ENCODE data around the gene ORC2. TPM values are rescaled to one million over a fixed set of nuclear protein-coding genes. Genes with fewer than 3 reads are reported as not detected.
"Not testable (repeated sequence)": the region's sequence is repeated elsewhere in the genome, so short reads cannot be mapped to it uniquely, and the experiment has no call there.

The ORC2 gene
- total and polyA plus RNA-seq, 8 donors, result 5.3 to 62.0 (median 15.1) TPM

GRCh38 chr2:200968162-200968561 is 4.7 kb upstream of the ORC2 start:
- Histone ChIP-seq H3K4me1 (peaks cover 4 to 32% (median 16%) of the 10 kb centered on the region in 4 donors), H3K27ac (peak overlapping the region; percentile 65 to 89 (median 71)), H3K27me3 (no peaks in the 10 kb centered on the region), H3K4me3 (no peak overlapping the region), H3K9me3 (no peaks in the 10 kb centered on the region), H3K36me3 (no peaks in the 10 kb centered on the region)
- intact Hi-C loops (cut with DNase I; ENCODE audit: low total_unique reads), result no loop called here
- TF ChIP-seq POLR2A (IDR thresholded peaks at IDR 0.05) (no peak), POLR2AphosphoS5 (IDR thresholded peaks at IDR 0.05) (peak in 2 of 3 donors; percentile 22 to 58), EP300 (IDR thresholded peaks at IDR 0.05) (no peak)
- TF ChIP-seq, protein P1, sequence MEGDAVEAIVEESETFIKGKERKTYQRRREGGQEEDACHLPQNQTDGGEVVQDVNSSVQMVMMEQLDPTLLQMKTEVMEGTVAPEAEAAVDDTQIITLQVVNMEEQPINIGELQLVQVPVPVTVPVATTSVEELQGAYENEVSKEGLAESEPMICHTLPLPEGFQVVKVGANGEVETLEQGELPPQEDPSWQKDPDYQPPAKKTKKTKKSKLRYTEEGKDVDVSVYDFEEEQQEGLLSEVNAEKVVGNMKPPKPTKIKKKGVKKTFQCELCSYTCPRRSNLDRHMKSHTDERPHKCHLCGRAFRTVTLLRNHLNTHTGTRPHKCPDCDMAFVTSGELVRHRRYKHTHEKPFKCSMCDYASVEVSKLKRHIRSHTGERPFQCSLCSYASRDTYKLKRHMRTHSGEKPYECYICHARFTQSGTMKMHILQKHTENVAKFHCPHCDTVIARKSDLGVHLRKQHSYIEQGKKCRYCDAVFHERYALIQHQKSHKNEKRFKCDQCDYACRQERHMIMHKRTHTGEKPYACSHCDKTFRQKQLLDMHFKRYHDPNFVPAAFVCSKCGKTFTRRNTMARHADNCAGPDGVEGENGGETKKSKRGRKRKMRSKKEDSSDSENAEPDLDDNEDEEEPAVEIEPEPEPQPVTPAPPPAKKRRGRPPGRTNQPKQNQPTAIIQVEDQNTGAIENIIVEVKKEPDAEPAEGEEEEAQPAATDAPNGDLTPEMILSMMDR (IDR thresholded peaks at IDR 0.05), result no peak
- 25 to 50% (median 28%) methylated on average over 1 of the region's 1 CpG for WGBS, 5 donors
- peak in 1 of 2 donors; percentile 77 for DNase-seq

GRCh38 chr2:200966770-200967169 is 3.3 kb upstream of the ORC2 start:
- Histone ChIP-seq H3K27ac (peak overlapping the region in 4 of 5 donors; percentile 17 to 89 (median 66)), H3K27me3 (no peaks in the 10 kb centered on the region), H3K4me3 (no peak overlapping the region), H3K4me1 (peaks cover 13 to 44% (median 27%) of the 10 kb centered on the region in 4 donors), H3K9me3 (no peaks in the 10 kb centered on the region), H3K36me3 (no peaks in the 10 kb centered on the region)
- TF ChIP-seq EP300 (IDR thresholded peaks at IDR 0.05) (no peak), POLR2AphosphoS5 (IDR thresholded peaks at IDR 0.05) (no peak), POLR2A (IDR thresholded peaks at IDR 0.05) (no peak)
- TF ChIP-seq, protein P1 (IDR thresholded peaks at IDR 0.05), result no peak
- peak in 1 of 2 donors; percentile 32 for DNase-seq
- WGBS, 5 donors, result 43 to 61% (median 49%) methylated on average over 4 of the region's 4 CpGs
- intact Hi-C loops (cut with DNase I; ENCODE audit: low total_unique reads), result no loop called here

- peaks cover 19 to 63% (median 44%) of the 10 kb centered on the region in 4 donors for H3K4me1 ChIP-seq
- 35 to 67% (median 54%) methylated on average over 6 of the region's 6 CpGs for WGBS, 5 donors
- H3K27me3 ChIP-seq, result no peaks in the 10 kb centered on the region
- DNase-seq, result no peak
- peak overlapping the region; percentile 86 to 96 (median 91) for H3K4me3 ChIP-seq
- peak overlapping the region in 4 of 5 donors; percentile 90 to 95 (median 94) for H3K27ac ChIP-seq
- TF ChIP-seq, protein P1 (IDR thresholded peaks at IDR 0.05), result no peak
- no peak for TF ChIP-seq EP300 (IDR thresholded peaks at IDR 0.05)
- no peak for TF ChIP-seq POLR2A (IDR thresholded peaks at IDR 0.05)
- no peak for TF ChIP-seq POLR2AphosphoS5 (IDR thresholded peaks at IDR 0.05)
- peaks cover 0 to under 1% (median 0%) of the 10 kb centered on the region in 4 donors for H3K36me3 ChIP-seq
- no peaks in the 10 kb centered on the region for H3K9me3 ChIP-seq
- intact Hi-C loops (cut with DNase I; ENCODE audit: low total_unique reads), result no loop called here
Observed at GRCh38 chr2:200964498-200964897, 1.0 kb upstream of the ORC2 start.

- H3K27me3 ChIP-seq; H3K36me3 ChIP-seq; DNase-seq; intact Hi-C loops (cut with DNase I; ENCODE audit: low total_unique reads); H3K9me3 ChIP-seq: not testable (repeated sequence)
- 0 to 4% (median 0%) methylated on average over 21 of the region's 21 CpGs for WGBS, 5 donors
- Histone ChIP-seq H3K27ac (peak overlapping the region; percentile 90 to 95 (median 94)), H3K4me1 (peaks cover 19 to 65% (median 46%) of the 10 kb centered on the region in 4 donors), H3K4me3 (peak overlapping the region; percentile 86 to 96 (median 91))
Observed at GRCh38 chr2:200963918-200964252, 425 bp upstream of the ORC2 start.

DNA sequence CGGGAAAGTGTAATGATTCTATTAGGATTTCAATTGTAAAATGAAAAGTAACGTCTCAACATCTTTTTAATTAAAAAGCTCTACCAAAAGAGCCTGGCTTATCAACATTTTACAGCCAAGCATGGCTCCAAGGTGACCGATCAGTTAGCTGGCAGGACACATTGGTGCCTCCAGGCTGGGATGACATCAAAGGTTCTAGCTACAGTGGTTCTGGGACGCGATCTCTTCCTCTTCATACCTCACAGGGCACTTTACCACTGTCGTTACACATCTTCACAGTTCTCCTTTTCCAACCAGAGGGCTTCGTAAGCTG is 693 bp downstream of the ORC2 start:
- Histone ChIP-seq H3K4me3 (peak overlapping the region; percentile 86 to 96 (median 91)), H3K27me3 (no peaks in the 10 kb centered on the region), H3K4me1 (peaks cover 19 to 62% (median 44%) of the 10 kb centered on the region in 4 donors), H3K36me3 (peaks cover 0 to 14% (median 8%) of the 10 kb centered on the region in 4 donors), H3K27ac (peak overlapping the region; percentile 90 to 95 (median 94)), H3K9me3 (no peaks in the 10 kb centered on the region)
- DNase-seq, result no peak
- intact Hi-C loops (cut with DNase I; ENCODE audit: low total_unique reads), result no loop called here
- WGBS, 5 donors, result 1 to 3% (median 3%) methylated on average over 7 of the region's 7 CpGs
- TF ChIP-seq EP300 (IDR thresholded peaks at IDR 0.05) (no peak), POLR2A (IDR thresholded peaks at IDR 0.05) (no peak), POLR2AphosphoS5 (IDR thresholded peaks at IDR 0.05) (no peak)
- TF ChIP-seq, protein P1 (IDR thresholded peaks at IDR 0.05), result no peak

Data from stomach (tissue), 9 donors.